Measurements from ENCODE around the gene LTB4R. TPM values are rescaled to one million over a fixed set of nuclear protein-coding genes. Genes with fewer than 3 reads are reported as not detected.
"Not testable (repeated sequence)": the region's sequence is repeated elsewhere in the genome, so short reads cannot be mapped to it uniquely, and the experiment has no call there.

Gene LTB4R
- polyA plus RNA-seq, 4 donors, result 2.2 to 7.3 (median 5.0) TPM

DNA sequence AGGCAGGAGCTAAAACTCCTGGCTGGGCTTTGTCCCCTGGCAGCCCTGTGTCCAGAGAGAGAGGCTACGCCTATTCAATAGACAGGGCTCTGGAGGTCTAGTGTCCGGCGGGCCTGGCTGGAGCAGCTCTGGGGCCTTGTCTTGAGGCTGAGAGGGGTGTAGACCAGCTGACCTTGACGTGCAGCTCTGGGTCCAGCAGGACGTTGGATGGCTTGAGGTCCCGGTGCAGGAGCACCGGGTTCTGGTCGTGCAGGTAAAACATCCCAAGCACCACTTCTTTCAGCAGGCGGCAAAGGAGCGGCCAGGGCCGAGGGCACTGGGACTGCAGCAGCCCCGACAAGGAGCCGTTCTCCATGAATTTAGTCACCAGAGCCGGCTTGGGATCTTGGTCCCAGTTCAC, 27.5 kb downstream of the LTB4R start:
- DNase-seq (ENCODE audit: low read depth in 4 of 4, low spot score in 2 of 4), result no peak

DNA sequence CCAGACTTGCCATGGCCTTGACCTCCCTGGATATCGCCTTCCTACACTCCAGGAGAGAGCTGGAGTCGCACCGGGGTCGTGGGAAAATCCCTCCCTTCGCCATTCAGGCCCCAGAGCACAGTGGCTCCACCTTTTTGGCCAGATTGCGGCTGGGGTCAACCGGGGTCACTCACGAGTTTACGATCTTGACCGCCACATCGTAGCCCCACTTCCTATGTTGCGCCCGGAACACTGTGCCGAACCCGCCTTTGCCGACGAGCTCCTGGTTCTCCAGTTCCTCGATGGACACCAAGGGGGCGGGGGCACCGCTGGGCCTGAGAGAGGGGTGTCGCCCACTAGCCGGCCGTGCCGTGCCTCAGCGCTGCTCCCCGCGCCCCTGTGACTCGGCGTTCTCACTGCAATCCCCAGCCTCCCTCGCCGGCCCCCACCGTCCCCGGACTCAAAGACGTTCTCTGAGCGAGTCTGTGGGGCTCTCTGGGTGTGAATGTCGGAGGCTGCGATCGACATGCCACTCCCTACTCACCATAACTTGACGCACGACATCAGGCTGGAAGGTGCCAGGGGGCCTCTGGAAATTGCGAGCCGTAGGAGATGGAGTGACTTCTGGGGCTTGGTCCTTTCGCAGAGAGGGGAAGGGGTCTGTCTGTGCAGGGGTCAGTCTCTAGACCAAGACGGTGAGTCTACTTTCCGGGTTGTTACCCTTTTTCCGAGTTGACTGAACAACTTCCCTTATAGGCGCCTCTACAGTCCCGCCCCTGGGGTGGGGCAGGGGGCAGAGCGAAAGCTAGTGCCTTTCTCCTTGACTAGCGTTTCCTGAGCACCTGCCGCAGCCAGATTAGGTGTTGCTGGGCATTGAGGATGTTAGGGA, 28.2 kb downstream of the LTB4R start, which contains the start of gene RIPK3:
TSS of gene RIPK3 (minus strand) at position 708 of the 868 bp plus-strand sequence. CDS start at position 543, 165 bp downstream.
- DNase-seq (ENCODE audit: low read depth in 4 of 4, low spot score in 2 of 4), result no peak

DNA sequence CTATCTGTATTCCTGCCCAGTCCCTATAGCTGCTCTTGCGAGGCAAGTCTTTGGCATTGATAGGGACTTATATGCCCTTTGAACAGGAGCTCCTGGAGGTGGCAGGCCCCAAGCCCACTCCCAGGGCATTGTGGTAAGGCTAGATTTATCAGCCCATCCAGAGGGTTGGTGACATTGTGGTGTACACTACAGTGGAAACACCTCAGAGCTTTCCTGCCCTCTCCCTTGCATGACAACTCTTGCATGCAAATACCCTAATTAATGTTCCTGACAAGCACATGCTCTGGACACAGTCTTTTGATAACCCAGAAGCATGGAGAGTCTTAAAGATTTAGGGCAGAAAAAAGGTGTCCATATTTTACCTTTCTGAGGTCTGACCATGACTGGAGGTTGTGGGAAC, 29.3 kb downstream of the LTB4R start:
- DNase-seq (ENCODE audit: low read depth in 4 of 4, low spot score in 2 of 4), result no peak

DNA sequence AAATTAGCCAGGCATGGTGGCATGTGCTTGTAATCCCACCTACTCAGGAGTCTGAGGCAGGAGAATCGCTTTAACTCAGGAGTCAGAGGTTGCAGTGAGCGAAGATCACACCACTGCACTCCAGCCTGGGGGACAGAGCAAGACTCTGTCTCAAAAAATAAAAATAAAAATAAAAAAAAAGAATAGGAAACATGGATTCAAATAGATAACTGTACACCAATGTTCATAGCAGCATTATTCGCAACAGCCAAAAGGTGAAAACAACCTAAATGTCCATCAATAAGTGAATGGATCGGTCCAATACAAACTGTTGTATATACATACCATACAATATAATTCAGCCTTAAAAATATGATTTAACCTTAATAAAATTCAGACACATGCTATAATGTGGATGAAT, 31.6 kb downstream of the LTB4R start:
- no peak for DNase-seq (ENCODE audit: low read depth in 4 of 4, low spot score in 2 of 4)

DNA sequence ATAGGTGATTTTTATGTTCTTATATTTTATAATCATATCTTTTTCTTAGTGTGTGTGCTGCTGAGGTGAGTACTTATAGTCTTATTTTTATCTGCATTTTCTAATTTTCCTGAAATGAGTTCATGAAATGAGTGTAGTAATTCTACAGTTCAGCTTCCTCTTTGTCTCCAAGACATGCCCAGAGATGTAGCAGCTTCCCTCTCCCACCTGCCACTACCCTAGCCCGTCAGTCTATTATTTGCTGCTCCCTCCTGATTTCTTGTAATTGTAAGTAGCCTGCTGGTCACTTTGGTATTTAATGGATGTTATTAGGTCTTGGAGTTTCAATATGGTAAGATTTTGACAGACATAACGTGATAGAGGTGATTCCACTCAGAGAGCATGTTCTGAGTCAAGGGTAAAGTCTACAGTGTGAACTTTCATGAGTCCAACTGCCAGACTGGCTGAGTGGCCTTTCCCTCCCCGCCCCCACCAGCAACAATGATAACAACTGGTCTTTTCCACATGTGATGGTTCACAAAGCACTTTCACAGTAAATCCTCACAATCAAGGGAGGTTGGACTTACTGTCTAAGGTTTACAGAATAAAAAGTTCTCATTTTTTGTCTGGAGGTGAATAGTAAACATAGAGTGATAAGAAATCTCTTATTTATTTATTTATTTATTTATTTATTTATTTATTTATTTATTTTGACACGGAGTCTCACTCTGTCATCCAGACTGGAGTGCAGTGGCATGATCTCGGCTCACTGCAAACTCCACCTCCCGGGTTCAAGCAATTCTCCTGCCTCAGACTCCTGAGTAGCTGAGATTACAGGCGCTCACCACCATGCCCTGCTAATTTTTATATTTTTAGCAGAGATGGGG, 32.7 kb downstream of the LTB4R start:
- no peak for DNase-seq (ENCODE audit: low read depth in 4 of 4, low spot score in 2 of 4)

DNA sequence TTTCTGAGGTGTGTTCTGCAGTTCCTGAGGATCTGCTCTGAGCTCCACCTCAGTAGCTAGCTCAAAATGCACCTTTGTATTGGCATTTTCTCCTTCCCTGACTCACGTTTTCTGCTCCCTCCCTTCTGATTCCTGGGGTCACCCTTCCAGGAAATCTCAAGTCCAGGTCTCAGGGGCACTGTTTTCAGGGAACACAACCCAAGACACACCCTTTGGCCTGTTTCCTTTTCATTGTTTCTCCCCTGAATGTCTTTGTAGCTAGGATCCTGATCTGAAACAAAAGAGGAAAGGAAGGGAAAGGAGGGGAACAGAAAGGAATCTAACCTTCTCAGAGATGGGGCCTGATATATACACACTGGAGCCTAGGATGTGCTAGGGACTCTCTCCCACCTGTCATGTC, 35.8 kb downstream of the LTB4R start:
- no peak for DNase-seq (ENCODE audit: low read depth in 4 of 4, low spot score in 2 of 4)

DNA sequence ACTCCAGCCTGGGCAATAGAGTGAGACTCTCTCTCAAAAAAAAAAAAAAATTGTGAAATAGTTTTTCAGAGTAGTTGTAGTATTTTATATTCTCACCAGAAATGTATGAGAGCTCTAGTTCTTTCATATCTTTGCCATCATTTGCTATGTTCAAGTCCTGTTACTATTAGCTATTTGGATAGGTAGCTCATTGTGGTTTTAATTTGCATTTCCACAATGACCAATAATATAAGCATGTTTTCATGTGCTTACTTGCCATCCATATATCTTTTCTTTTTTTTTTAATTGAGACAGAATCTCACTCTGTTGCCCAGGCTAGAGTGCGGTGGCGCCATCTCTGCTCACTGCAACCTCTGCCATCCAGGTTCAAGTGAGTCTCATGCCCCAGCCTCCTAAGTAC, 36.9 kb downstream of the LTB4R start:
- DNase-seq (ENCODE audit: low read depth in 4 of 4, low spot score in 2 of 4), result no peak

DNA sequence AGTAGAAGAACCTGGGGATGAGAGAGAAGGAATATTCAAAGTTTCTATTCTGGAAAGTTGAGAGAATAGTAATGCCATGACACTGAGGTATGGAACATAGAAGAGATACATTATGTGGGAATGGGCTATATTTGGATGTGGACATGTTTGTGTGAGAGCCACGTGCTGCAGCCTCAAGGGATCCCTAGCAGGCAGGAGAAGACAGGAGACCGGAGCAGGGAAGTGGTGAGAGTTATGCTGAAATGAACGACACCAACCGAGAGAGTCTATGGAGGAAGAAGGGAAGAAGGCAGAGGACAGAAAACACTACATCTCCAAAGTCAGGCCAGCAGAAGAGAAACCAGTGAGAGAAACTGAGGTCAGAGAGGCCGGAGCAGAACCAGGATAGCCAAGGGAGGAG, 38.4 kb downstream of the LTB4R start:
- no peak for DNase-seq (ENCODE audit: low read depth in 4 of 4, low spot score in 2 of 4)

DNA sequence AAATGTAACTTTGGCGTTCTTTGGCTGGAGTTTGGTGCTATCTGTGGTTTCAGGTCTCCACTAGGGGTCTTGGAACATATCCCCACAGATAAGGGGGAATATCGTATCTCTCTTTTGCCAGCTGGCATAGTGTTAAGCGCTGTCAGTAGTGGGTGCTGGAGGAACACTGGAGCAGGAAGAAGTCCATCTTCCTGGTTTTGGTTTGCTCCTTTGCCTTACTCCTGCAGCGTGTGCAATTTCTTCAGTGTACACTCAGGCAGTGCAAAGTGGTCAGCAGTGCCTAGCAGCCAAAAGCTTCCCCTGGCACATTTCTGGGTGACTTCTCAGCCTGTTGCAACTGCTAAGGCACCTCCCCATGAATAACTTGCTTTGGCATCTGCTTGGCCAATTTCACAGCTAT, 40.2 kb downstream of the LTB4R start:
- no peak for DNase-seq (ENCODE audit: low read depth in 4 of 4, low spot score in 2 of 4)

DNA sequence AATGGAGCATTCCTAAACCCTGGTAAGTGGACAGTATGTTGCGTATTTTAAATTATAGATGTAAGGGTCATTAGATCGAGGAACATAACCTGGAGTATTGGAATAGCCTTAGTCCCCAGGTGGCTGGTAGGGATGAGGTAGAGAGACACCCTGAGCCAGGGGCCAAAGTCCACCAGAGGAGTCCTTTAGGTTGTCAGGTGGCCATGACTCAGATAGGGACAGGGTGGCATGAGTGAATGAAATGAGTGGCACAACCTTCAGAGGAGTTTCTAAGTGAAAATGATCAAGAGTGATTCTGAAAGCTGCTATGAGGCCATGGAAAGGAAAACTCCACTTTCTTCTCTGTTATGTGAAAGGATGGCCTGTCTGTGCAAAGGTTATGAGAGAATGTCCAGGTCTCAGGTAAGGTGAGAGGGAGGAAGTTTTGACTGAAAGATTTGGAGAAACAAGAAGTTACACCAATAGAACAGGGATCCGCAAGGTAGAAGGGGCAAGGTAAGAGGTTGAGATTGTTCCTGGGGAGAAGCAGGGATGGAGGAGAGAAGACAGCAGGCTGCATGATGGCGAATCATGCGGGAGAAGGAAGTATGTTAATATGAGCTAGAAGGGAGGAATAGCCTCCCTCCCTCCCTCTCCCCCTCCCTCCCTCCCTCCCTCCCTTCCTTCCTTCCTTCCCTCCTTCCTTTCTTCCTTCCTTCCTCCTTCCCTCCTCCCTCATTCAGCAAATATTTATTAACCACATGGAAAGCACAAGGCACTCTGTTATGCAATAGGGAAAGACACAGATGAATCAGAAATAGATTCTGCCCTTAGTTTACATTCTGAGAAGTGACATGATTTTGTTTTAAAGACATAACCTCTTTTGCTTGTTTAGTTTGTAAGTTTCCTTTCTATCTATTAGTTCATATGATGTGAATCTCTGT, 42.5 kb downstream of the LTB4R start:
- no peak for DNase-seq (ENCODE audit: low read depth in 4 of 4, low spot score in 2 of 4)

DNA sequence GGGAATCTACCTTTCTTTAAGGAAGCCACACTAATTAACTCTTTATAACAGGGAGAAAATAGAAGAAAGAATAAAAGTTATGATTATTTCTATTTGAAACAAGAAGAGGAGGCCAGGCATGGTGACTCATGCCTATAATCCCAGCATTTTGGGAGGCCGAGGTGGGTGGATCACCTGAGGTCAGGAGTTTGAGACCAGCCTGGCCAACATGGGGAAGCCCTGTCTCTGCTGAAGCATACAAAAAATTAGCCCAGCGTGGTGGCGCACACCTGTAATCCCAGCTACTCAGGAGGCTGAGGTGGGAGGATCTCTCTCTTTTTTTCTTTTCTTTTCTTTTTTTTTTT, 43.2 kb downstream of the LTB4R start:
- DNase-seq (ENCODE audit: low read depth in 4 of 4, low spot score in 2 of 4), result not testable (repeated sequence)

DNA sequence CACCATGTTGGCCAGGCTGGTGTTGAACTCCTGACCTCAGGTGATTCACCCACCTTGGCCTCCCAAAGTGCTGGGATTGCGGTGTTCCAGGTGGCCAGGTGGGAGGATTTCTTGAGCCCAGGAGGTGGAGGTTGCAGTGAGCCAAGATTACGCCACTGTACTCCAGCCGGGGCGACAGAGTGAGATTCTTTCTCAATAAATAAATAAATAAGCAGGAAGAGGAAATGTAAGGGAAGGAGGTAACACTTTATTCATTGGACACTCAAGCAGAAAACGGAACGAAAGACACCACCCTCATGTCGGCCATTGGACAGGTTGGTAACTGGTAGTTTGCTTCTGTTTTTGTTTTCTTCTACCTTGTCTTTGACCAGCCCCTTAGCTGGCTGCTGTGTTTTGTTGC, 43.7 kb downstream of the LTB4R start:
- DNase-seq (ENCODE audit: low read depth in 4 of 4, low spot score in 2 of 4), result no peak

DNA sequence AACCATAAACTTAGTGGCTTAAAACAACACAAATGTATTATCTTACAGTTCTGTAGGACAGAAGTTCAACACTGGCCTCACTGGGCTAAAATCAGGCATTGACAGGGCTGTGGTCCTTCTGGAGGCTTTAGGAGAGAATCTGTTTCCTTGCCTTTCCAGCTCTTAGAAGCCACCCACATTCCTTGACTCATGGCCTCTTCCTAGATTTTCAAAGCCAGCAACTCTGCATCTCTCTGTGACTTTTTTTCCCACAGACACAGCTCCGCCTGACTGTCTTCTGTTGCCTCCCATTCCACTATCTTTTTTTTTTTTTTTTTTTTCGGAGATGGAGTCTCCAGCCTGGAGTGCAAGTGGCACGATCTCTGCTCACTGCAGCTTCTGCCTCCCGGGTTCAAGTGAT, 44.9 kb downstream of the LTB4R start:
- no peak for DNase-seq (ENCODE audit: low read depth in 4 of 4, low spot score in 2 of 4)

DNA sequence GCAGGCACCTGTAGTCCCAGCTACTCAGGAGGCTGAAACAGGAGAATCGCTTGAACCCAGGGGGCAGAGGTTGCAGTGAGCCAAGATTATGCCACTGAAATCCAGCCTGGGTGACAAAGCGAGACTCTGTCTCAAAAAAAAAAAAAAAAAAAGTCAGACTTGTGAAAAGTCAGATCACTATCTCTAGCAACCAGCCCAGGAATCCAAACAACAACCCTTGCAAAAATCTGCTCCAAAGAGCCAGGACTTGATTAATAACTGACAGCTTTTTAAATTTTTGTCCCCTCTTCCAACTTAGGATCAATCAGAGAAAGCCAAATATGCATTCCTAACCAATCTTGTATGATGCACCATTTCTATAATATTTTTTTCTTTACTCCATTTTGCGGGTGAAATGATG, 49.0 kb downstream of the LTB4R start:
- DNase-seq (ENCODE audit: low read depth in 4 of 4, low spot score in 2 of 4), result no peak

DNA sequence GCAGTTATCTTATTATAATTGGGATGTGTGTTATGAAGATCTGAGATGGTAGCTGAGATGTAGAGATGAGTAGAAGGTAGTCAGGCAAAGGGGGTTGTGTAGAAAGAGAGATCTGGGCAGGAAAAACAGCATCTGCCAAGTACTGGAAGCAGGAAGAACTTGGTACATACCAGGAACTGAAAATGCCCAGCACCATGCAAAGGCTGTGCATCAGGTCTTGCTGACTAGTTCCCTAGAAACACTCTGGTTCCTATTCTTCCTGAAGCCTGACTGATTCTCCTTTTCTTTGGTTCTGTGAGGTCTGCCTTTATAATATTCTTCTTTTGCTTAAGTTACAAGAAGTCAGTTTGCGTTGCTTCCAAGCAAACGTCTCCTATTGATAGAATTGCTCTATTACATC, 50.0 kb downstream of the LTB4R start:
- DNase-seq (ENCODE audit: low read depth in 4 of 4, low spot score in 2 of 4), result no peak

DNA sequence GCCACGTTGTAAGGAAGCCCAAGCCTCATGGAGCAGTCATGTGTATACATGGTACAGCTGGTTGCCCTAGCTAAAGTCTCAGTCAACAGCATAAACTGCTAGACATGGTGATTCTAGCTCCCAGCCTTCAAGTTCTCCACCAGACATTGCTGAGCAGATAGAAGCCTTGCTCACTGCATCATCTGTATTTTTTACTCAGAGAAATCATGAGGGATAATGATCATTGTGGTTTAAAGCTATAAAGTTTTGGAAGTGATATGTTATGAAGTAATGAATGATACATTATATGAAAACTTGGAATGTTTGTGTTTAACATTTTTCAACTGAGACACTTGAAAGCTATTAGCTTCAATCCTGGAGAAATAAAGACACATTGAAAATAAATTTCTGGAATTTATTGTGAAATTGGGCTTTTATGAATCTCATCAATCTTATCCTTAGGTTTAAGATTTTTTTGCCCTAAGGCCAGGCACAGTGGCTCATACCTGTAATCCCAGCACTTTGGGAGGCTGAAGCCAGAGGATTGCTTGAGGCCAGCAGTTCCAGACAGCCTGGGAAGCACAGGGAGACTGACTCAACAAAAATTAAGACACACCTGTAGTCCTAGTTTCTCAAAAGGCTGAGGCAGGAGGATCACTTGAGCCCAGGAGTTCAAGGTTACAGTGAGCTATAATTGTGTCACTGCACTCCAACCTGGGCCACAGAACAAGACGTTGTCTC, 51.1 kb downstream of the LTB4R start:
- no peak for DNase-seq (ENCODE audit: low read depth in 4 of 4, low spot score in 2 of 4)

DNA sequence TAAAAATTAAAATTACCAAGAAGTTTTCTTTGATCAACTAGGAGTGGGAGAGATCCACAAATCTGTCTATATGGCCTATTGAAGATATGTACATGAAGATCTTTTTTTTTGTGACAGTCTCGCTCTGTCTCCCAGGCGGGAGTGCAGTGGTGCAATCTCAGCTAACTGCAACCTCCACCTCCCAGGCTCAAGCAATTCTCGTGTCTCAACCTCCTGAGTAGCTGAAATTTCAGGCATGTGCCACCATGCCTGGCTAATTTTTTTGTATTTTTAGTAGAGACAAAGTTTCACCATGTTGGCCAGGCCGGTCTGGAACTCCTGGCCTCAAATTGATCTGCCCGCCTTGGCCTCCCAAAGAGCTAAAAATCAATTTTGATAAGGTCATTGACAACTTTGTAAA, 52.1 kb downstream of the LTB4R start:
- DNase-seq (ENCODE audit: low read depth in 4 of 4, low spot score in 2 of 4), result no peak

DNA sequence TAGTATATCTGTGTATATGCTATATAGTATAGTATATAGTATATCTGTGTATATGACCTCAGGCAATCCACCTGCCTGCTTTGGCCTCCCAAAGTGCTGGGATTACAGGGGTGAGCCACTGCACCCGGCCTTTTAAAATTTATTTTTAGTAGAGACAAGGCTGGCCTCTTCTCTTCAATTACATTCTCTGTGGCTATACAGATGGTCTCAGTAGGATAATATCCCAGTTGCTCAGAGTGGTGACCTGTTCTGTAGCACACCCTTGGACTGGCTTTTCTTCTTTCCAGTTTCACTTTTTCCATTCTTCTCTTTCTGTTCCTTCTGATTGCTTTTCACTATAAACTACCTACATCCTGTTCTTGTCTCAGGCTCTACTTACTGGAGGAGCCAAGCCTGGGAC, 53.5 kb downstream of the LTB4R start:
- no peak for DNase-seq (ENCODE audit: low read depth in 4 of 4, low spot score in 2 of 4)

DNA sequence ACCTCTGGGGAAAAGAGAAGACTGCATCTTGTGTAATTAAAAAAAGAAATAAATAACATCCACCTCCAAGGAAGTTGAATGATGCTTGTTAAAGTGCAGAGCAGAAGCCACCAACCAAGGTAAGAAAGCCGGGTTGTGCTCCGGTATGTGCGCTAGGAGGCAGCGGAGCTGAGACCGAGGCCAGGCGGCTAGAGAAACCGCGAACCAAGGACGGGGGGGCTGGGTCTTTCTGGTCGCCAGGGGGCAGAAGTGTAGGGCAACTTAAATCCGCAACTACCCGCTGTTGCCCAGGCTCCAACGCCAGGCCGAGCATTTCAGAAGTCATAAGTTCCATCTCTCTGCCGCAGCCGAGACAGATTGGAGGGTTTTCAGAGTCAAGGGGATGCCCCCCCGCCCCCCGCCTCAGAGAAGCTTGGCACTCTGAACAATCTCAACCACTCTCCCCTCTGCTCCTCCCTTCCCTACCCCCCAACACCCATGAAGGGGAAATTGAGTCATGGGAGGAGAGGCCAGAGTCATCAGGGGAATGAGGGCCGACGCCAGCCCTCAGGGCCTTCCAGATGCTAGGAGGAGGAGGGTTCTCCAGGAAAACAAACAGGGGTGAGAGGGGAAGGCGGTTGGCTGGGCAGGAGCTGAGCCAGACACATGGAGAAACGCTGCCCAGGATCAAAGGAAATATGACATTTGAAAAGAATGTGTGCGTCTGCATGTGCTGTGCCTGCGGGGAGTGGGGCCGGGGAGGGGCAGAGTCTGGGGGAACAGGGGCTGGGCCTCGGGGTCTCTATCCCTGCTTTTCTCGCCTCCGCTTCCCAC, 54.5 kb downstream of the LTB4R start:
- DNase-seq (ENCODE audit: low read depth in 4 of 4, low spot score in 2 of 4), result peak; percentile 75 to 84 (median 80)
